Measurements from ENCODE around the gene CD52.
A peak's percentile ranks its signal among the peaks of the same experiment; 100 is the strongest.

Gene CD52, protein sequence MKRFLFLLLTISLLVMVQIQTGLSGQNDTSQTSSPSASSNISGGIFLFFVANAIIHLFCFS

DNA sequence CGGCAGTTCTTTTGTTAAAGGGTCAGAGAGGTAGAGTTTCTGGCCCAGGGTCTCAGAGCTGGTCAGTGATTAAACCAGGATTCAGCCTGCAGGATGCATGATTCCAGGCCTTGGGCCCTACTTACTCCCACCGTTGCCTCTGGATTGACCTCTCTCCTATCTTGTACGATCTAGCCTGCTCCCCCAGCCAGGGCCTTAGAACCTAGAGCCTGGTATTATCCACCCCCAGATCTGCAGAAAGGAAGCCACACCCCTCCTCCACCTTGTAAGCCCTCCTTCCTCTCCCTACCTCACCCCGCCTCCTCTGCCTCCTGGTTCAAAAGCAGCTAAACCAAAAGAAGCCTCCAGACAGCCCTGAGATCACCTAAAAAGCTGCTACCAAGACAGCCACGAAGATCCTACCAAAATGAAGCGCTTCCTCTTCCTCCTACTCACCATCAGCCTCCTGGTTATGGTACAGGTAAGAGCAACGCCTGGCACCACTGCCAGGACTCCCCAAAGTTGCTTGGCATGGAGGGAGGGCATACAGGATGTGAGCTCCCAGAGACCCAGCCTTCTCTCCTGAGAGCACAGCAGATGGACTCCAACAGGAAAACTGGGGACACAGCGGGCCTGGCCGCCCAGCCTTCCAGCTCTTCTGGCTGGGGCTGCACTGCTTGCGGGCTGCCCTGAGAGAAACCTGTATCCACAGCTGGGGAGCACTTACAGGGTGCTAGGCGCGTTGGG is at the start of gene CD52:
TSS of gene CD52 (plus strand) at position 347 of the 726 bp plus-strand sequence. CDS start at position 407, 60 bp downstream.
- peak in 1 of 2 donors; percentile 77 for DNase-seq (ENCODE audit: low read depth in 2 of 2)

DNA sequence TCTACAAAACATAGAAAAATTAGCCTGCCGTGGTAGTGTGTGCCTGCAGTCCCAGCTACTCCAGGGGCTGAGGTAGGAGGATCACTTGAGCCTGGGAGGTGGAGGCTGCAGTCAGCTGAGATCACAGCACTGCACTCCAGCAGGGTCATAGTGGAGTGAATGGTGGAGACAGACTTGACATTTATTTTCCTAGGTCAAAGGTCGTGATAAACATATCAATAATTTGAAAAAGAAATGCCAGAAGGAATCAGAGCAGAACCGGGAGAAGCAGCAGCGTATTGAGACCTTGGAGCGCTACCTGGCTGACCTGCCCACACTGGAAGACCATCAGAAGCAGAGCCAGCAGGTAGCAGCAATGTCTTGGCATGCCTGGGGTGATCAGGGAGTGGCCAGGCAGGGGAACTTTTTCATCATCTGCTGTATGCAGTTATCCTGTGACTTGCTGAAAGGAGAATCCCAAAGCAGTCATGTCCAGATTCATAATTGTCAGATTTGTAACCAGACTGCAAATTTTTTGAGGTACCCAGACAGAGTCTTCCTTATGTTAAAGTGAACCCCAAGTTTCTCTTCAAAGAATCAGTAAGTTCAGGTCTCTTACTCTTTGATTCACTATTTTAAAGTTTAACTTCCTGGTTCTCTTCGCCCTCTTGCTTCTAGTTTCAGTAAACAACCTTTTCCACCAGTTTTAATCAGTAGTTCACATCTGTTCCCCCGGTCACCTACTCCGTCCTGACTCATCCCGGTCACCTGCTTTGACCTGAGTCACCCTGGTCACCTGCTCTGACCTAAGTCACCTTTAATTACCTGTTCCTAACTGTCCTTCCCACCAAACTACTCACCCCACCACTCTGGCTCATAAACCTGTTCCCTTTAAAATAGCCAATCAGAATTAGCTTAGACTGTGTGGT is 49.2 kb upstream of the CD52 start:
- DNase-seq (ENCODE audit: low read depth in 2 of 2), result no peak

DNA sequence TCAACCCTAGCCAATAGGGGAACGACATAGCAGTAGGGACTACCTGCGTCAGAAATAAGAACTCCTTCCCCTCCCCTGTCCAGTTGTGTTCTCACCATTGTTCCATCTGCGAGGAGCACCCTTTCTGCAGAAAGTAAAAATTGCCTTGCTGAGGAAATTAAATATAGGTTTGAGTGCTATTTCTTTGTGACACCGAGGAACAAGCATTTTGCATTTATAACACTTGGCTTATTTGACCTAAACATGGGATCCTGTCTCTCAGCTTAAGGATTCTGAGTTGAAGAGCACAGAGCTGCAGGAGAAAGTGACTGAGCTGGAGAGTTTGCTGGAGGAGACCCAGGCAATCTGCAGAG is 48.6 kb upstream of the CD52 start:
- no peak for DNase-seq (ENCODE audit: low read depth in 2 of 2)

DNA sequence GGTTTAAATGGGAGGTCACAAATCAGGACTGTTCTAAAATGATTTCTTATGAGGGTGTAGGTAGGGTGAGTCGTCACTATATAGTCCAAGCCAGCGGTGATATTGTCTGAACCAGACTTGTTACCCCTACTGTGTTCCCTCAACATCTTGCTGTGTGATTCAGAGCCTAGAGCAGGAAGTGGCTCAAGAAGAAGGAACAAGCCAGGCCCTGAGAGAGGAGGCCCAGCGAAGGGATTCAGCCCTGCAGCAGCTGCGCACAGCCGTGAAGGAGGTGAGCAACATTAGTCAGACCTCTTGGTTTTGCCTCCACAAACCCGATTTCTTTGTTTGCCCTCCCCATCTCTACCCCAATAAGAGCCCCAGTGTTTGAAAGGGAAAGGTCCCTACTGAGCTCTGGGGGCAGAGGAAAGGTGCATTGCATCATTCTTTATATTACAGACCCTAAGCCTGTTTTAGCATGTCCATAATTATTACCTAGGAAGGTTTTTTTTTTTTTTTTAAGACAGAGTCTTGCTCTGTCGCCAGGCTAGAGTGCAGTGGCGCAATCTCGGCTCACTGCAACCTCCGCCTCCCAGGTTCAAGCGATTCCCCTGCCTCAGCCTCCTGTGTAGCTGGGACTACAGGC is 42.8 kb upstream of the CD52 start:
- DNase-seq (ENCODE audit: low read depth in 2 of 2), result no peak

DNA sequence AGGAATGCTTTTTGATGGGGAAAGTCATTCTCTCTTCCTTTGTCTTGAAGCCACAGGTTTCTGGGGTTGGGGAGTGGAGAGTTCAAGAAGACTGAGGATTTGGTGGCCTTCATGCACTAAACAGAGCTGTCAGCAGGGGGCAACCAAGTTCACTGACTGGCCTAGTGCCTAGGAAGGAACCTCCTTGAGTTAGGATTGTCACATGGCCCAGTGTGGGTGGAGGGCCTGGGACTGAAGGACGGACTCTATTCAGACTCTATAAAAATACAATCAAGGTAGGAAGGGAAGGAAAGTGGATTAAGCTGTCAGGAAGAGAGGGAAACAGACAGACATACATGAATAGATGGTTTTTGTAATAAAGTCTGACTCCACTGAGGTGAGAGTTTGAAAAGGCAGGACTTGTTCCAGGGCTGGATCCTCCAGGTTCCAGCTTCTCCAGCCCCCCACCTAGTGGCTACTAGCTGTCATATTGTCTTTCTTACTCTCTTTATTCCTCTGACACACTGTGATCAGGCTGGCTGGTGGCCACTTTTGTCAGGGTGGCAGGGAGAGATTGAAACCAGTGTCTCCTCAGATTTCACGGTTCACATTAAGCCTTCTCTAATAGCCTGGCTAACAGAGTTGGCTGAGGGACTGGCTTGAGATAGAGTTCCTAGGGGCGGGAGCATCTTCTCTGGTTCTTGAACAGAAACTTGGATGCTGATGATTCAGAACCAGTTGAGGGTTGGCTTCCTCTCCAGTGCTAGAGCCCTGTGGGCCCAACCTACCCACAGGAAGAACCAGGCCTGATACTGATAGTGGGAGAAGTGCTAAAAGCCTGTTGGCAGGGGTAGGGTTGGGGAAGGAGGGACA is 42.0 kb upstream of the CD52 start:
- DNase-seq (ENCODE audit: low read depth in 2 of 2), result peak; percentile 61 to 80

DNA sequence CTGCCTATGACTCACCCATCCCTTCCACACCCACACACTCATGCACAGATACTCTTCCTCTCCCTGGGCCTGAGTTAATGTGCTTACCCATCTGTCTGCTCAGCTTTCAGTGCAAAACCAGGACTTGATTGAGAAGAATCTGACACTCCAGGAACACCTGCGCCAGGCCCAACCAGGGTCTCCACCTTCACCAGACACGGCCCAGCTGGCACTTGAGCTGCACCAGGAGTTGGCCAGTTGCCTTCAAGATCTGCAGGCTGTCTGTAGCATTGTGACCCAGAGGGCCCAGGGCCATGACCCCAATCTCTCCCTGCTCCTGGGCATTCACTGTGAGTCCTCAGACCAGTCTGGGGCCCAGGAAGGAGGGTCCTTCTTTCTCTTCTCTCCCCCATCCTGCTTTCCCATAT is 41.3 kb upstream of the CD52 start:
- DNase-seq (ENCODE audit: low read depth in 2 of 2), result no peak

DNA sequence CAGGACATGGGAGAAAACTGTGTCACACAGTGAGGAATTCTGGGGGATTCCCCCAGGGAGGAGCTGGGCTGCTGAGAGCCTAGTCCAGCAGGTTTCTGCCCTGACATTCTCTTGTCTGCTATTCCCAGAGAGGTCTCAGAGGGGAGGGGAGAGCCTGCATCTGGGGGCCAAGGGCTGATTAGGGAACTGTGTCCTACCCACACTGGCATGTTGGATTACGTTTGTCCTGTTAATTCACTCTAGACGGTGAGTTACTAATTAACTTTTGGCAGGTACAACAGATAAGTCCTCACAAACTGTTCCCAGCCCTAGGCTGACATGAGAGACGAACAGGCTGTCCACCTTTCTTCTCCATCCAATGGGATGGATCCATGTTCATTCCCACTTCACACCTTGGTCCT is 40.5 kb upstream of the CD52 start:
- no peak for DNase-seq (ENCODE audit: low read depth in 2 of 2)

DNA sequence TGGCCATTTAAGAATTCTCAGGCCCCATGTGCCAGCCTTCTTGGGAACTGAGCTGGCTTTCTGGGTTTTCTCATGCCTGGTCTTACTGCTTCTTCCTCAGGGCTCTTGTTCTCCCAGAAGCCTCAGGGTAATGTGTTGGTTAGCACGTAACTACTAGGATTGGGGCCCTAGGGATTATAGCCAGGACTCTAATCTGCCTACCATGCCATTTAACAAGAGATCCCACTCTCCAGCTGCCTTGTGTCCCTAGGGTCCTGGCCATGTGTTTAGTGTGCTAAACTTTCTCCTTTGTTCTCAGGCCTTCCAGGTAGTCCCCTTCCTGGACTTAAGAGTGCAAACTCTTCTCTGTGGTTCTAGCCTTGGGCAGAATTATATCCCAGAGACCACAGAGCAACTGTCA is 40.0 kb upstream of the CD52 start:
- DNase-seq (ENCODE audit: low read depth in 2 of 2), result no peak

DNA sequence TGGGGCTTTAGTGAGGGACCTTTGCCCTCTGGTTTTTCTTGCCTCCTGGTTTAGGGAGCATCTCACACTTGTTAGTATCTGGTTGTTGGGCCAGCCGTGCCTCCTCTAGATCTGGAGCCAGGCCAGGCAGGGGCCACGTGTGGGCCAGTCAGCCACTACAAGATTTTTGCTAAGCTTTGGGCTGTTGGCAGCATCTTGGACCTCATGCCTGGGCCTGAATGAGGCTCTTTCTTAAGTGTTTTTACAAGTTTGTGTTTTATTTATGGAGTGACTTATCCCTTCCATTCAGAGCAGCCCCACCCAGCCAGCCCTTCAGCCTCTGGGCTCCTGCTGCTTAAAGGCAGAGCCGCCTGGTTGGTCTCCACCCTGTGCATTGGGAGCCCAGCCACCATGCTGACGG is 39.5 kb upstream of the CD52 start:
- DNase-seq (ENCODE audit: low read depth in 2 of 2), result no peak

DNA sequence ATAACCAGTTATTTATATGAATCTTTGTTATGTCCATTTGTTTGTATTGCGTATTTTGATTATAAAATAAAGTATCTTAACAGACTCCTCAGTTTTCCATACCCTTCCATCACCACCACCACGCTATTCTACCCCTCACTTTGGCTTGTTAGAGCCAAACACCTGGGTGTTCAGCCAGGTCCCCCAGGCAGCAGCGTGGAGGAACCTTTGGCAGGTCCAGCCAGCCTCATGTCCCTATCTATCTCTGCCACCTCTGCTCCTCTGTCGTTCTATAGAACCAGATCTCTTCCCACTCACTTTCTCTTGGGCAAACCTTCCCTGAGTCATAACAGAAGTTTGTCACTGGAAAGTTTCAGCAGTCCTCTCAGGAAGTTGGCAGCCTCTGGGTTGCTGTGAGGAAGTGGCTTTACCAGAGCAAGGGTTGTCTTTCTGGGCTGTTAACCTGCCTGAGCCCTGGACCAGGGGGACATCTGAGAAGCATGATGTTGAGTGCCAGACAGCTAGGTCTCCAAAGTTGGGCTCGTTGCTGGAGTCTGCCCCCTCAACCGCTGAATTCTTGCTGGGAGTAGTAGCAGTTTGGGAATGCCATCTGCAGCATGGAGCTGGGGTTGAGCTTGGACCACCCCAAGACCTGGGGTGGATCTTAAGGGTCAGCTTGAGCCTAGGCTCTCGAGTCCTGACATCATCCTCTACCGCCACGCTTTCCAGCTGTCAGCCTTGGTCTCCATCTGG is 38.9 kb upstream of the CD52 start:
- DNase-seq (ENCODE audit: low read depth in 2 of 2), result no peak

DNA sequence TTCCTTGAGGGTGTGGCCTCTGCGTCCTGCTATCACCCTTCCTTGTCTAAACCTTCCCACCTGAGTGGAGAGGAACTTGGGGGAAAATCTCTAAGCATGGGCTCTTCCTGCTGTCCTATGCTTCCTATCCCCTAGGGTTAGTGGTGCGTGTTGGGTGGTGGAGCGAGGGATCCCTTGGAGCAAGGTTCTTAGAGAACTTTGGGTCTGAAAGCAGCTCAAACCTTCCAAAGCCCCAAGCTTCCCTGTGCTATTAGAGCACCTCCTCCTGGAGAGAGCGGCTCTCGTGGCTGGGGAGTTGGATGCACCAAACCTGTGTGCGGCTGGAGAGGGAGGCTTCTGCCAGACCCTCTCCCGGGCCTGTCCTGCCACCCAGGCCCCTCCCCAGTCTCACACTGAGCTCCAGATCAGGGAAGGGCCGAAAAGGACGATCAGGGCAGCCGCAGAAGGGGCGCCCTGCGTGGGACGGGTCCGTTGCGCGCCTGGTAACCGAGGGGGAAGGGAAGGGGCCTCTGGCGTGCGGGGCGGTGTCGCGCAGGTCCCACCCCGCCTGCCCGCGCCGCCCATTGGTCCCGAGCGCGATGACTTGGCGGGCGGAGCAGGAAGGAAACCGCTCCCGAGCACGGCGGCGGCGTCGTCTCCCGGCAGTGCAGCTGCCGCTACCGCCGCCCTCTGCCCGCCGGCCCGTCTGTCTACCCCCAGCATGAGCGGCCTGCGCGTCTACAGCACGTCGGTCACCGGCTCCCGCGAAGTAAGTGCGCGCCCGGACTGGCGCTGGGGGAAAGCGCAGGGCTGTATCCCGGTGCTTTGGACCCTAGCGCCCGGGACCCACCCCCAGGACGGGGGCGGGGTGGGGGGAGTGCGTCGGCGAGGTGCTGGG is 38.1 kb upstream of the CD52 start, which contains the start of gene SH3BGRL3:
TSS of gene SH3BGRL3 (plus strand) at position 631 of the 877 bp plus-strand sequence. CDS start at position 701, 70 bp downstream.
- DNase-seq (ENCODE audit: low read depth in 2 of 2), result peak; percentile 71 to 81

DNA sequence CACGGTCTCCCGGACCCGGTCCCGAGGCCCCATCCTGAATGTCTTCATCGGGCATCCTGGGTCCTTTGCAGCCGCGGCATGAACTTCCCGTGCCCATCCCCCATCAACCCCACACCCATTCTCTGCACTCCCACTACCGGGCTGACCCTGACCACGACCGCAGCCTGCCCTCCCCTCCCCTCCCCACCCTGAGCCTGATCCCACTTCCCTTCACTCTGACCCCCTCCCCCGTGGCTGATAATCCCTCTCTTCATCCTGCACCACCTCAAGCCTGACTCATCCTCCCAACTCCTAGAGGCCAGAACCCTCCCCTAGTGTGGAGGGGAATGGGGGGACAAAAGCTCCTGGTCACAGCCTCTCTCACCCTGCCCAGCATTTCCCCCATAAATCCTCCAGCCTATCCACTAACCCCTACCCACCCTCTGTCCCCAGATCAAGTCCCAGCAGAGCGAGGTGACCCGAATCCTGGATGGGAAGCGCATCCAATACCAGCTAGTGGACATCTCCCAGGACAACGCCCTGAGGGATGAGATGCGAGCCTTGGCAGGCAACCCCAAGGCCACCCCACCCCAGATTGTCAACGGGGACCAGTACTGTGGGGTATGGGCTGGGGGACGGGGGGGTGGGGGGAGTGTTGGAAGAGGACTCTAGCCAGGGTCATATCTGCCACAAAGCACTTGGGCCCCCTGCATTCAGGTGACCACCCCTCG is 37.3 kb upstream of the CD52 start:
- DNase-seq (ENCODE audit: low read depth in 2 of 2), result no peak

DNA sequence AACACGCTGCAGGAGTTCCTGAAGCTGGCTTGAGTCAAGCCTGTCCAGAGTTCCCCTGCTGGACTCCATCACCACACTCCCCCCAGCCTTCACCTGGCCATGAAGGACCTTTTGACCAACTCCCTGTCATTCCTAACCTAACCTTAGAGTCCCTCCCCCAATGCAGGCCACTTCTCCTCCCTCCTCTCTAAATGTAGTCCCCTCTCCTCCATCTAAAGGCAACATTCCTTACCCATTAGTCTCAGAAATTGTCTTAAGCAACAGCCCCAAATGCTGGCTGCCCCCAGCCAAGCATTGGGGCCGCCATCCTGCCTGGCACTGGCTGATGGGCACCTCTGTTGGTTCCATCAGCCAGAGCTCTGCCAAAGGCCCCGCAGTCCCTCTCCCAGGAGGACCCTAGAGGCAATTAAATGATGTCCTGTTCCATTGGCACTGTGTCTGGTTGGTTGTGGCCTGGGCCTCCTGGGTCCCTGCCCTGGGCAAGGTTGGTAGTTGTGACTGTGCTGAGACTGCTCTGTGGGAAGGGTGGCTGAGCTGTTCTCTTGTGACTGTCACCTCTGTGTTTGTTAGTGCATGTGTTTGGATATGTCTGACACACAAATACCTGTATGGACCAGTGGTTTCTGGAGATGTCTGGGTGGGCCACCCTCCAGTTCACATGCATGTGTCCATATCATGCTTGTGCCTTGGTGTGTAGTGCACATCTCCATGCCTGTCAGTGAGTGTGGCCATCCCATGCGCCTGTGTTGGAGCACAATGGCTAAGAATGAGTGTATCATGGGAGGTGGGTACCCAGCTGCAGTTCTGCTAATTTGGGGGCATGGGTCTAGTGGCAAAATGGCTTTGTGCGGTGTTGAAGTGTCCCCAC is 36.4 kb upstream of the CD52 start:
- no peak for DNase-seq (ENCODE audit: low read depth in 2 of 2)

DNA sequence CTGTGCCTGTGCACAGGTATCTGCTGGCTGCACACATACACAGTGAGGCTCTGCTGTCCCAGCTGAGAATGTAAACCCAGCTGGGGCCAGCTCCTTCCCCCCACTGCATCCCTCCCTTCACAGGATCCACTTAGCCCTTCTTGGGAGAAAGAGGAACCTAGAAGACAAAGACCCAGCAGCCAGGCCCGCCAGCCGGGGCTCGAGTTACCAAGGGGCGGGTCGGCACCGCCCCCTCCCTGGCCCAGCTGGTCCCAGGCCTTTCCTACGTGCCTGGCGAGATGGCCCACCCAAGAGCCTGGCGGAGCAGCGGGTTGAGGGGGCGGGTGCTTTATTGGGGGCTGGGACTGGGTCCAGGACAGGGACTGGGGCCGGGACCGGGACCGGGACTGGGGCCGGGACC is 35.8 kb upstream of the CD52 start:
- DNase-seq (ENCODE audit: low read depth in 2 of 2), result no peak

DNA sequence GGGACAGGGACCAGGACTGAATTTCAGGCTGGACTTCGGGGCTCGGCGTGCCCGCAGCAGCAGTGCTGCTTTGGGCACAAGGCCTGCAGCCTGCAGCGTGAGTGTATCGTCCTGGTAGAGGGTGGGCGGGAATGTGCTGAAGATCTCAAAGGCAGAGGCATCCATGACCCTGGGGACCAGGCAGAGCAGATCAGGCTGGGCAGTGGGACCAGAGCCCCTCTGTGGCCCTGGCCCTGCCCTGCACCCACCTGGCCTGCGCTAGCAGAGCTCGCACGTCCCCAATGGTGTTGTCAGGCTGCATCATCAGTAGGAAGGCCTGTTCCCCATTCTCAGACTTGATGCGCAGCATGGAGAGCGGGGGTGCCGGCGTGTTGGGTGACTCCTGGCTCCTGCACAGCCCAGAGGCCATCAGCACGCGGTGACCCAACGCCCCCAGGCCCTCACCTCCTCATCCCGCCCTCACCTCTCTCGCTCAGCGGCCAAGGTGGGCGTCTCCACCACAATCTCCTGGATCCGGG is 35.3 kb upstream of the CD52 start:
- DNase-seq (ENCODE audit: low read depth in 2 of 2), result no peak

DNA sequence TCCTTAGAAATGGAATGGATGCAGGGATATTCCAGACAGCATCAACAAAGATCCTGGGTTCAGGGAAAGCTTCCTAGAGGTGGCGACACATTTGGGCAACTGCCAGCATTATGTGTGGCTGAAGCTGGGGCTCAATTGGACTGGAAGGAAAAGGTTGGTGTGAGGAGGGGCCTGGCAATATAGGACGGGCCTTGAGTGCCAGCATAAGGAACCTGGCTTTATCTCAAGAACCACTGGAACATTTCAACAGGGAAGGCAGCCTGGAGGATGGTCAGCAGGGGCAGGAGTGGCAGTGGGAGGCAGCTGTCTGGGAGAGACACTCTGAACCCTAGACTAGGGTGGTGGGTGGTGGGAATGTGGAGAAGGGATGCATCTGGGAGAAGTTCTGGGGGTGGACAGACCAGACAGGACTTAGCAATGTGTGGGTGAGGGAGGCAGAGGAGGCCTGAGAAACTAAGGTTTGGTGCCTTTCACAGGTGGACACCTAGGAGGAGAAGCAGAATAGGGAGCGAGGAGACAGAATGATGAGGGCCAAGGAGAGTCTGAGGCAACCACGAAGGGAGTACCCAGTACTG is 34.4 kb upstream of the CD52 start:
- DNase-seq (ENCODE audit: low read depth in 2 of 2), result no peak

DNA sequence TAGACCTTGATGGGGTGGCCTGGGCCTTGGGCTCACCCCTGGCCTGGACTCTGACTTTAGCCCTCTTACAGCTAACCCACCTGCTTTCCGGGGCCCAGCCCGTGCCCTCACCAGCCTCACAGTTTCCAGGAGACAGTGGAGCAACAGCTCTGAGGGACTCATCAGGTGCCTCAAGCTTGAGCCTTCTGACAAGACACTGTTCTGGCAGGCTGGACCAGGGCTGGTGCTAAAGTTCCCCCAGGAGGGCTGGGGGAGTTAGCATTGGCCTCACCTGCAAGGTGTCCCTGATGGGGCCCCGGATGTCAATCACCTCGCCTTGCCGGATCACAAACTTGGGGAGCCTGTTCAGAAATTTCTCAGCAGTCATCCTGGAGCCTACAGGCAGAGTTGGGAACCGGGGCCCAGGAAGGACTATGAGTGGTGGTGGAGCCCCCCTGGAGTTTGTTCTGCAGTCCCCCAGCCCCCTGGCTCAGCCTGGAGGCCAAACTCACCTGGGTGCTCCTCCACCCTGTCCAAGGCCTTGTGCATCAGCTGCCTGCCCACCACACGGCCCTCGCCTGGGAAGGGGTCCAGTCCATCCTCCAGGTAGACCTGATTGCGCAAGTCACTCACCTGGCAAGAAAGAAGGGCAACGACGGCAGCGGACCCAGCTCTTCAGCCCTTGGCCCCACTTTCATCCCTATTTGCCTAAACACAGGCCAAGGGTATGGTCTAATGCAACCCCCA is 33.7 kb upstream of the CD52 start:
- DNase-seq (ENCODE audit: low read depth in 2 of 2), result no peak

All from stimulated activated CD4-positive, alpha-beta T cell treated with anti-CD3 and anti-CD28 coated beads, Interleukin-15, amount 100 ng/mL, for 48 hours (primary cell).